NCI-H1436 (cell line): ENCODE measurements around the gene RAI14.
"Not testable (repeated sequence)": the region's sequence is repeated elsewhere in the genome, so short reads cannot be mapped to it uniquely, and the experiment has no call there.

Experiments used
- DNase-seq: peaks from one replicate; lab custom pipeline; 2025; lab: John Stamatoyannopoulos, UW

The RAI14 gene

DNA sequence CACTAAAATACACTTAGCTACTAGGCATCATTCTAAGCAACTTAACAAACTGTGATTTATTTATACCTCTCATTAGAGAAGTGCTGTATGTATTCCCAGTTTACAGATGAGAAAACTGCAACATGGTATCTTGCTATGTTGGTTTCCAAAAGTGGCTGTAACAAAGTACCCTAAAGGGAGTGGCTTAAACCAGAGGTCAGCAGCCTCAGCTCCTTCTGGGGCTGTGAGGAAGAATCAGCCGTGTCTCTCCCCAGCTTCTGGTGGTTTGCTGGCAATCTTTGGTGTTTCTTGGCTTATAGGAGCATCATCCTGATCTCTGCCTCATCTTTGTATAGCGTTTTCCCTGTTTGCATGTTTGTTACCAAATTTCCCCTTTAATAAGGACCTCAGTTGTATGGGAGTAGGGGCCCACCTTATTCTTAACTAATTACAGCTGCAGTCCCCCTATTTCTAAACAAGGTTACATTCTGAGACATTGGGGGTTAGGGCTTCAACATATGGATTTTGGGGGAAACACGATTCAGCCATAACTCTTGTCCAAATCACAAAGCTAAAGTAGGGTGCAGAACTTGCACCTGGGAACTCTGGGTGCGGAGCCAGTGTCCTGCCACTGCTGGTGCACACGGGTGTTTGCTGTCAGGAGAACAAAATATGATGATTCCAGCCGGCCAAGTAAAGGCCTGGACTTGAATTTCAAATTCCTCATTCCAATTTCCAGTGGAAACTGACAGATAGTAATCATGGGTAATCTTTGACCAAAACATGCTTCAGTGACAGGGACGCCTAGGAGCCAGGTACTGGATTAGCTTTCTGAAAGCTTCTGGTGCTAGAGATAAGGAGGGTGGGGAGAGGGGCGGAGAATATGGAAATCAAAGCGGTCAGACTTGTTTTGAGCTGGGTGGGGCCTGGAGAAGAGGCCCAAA, 43.3 kb downstream of the RAI14 start:
- DNase-seq, result no peak

DNA sequence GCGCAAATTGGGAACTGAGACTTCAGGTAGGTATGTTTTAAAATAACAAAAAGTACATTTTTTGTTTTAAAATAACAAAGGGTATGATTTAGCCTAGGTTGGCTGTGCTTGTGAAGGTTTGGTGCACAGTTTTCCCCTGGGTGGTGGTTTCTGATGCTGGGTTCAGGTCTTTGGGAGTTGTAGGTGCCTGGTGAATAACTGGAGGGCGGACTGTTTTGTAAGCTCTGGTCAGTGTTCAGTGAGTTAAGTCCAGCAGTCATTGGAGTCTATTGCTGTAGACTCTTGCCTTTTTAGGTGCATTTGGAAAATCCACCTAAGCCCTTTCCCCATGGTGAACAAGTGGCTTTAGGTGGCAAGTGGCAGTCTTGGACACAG, 43.9 kb downstream of the RAI14 start:
- no peak for DNase-seq

DNA sequence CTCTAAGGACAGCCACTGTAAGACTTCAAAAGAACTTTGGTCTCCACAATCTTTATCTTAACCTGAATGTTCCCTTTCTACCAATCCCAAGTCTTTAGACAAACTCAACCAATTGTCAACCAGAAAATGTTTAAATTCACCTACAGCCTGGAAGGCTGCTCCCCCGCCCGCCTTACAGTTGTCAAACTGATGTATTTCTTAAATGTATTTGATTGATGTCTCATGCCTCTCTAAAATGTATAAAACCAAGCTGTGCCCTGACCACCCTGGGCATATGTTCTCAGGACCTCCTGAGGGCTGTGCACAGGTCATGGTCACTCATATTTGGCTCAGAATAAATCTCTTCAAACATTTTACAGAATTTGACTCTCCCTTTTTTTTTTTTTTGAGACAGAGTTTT, 45.3 kb downstream of the RAI14 start:
- DNase-seq, result not testable (repeated sequence)

DNA sequence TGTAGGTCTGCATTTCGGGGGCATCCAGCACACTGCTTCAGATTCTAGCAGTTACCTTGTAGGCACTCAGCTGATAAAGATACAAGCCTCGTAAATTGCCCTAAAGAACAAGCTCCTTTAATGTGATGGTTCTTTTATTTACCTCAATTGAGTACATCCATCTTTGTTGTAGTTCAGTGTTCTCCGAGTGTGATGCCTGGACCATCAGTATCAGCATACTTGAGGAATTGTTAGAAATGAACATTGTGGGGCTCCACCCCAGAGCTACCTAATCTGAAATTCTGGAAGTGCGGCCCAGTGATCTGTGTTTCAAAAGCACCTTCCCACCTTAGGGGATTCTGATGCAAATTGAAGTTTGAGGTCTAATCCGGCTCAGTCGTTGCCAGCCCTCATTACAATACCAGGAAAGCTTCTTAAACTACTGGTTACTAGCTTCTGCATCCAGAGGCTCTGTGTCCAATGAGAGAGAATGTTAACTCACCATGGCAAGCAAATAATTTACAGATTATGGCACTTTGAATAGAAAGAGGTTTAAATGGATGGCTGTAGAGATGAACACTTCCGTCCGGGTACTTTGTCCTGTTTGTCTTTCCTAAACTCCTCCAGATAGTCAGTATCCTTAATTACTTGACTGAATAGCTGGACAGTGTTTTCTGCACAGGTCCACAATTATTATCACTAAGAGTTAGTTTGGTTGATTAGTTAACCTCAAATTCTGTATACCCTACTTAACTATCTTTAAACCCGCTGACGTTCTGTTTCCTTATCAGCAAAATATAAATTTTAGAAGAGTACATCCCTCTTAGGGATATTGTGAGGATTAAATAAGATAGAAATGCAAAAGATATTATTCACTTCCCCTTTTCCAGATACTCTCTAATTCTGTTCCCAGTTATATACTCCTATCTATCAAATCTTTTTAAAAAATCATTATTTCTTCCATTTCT, 47.9 kb downstream of the RAI14 start:
- no peak for DNase-seq

DNA sequence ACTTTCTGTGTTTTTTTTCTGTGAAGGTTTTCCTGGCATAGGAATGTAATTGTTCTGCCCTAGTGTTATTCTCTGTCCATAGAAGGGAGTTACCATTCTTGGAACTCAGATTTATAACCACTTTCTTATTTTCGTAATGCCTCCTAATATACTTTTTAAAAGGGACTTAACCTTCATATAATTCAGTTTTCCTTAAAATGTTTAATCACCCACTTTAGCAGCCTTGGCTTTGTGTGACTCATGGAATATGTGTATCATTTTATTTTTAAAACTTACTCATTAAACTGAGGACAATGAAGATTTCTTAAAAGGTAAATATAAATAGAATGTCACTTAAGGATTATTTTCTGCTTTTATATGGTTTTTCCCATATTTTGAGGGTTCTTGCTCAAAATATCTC, 50.0 kb downstream of the RAI14 start:
- no peak for DNase-seq

DNA sequence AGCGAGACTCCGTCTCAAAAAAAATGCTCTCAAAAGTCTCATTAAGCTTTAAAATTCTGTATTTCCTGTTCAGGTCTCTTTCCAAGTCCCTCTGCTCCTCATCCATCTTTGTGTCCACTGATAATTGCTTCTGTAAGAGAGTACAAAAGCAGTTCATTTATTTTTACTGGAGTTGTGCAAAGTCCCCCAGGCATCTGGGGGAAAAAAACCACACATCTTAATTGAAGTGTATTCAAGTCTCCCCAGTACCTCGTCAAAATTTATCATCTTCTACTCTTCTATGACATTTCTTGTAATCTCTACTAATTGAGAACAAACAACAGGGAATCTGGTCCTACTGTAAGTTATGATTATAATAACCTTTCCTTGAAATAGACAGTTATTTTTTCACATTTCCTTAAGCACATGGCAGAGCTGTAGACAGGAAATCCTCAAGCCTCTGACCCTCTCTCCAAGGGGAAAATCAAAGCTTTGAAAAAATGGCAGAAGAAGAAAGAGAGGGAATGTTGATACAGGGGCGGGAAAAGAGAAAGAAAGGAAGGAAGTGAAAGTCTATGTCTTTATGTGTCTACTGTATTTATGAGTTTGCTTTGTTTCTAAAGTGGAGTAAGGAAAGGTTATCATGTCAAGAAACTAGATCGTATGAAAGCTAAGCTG, 51.5 kb downstream of the RAI14 start:
- no peak for DNase-seq

DNA sequence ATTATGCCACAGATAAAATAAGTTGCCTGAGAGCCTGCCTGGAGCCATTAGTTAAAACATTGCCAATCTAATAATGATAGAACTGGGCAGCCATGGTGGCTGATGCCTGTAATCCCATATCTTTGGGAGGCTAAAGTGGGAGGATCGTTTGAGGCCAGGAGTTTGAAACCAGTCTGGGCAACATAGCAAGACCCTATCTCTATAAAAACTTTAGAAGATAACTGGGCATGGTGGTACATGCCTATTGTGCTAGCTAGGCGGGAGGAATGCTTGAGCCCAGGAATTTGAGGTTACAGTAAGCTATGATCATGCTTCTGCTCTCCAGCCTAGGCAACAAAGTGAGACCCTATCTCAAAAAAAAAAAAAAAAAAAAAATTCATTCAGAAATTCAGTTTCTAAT, 52.6 kb downstream of the RAI14 start:
- no peak for DNase-seq

DNA sequence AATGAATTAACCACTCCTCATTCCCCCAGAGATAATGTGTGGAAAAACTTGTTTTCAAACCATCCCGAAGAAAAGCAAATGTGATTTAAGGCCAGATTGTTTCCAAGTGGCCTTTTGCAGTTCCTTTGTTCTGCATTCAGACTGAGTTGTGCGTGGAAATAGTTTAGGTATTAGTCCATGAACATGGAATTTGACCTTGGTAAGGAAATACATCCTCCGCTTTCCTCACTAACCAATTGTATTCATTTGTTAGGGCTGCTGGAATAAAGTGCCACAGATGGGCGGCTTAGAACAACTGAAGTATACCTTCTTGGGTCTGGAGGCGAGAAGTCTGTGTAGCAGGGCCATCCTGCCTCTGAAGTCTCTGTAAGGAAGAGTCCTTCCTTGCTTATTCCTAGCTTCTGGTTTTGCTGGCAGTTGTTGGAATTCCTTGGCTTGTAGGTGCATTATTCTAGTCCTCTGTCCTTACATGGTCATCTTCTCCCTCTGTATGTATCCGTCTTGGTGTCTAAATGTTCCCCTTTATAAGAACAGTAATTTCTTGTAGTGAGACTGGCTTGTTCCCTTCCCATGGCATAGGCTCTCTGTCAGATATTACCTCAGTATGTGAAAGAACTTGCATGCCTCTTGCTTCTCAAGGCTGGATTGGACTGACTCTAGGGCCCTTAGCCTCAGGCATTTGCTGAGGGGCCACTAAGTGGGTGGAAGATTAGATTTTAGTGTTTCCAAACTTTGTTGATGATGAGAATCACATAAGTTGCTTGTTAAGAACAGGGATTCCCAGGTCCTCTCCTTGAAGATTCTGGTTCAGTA, 53.9 kb downstream of the RAI14 start:
- no peak for DNase-seq

DNA sequence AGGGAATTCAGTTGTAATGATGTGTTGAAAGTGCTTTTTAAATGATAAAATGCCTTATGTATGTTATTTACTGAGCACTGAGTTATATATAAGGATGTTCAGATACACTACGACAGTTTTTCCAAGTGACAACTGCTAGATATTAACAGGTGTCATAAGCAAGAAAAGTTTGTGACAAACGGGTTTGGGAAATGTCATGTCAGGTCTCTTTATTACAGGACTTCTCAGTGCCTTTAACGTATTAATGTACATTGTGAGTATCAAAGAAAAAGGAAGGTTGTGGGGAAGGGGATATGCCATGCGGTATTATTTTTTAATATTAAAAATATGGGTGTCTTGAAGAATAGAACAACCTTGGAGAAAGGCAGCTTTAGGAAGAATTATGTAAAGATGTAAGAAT, 56.4 kb downstream of the RAI14 start:
- DNase-seq, result no peak

DNA sequence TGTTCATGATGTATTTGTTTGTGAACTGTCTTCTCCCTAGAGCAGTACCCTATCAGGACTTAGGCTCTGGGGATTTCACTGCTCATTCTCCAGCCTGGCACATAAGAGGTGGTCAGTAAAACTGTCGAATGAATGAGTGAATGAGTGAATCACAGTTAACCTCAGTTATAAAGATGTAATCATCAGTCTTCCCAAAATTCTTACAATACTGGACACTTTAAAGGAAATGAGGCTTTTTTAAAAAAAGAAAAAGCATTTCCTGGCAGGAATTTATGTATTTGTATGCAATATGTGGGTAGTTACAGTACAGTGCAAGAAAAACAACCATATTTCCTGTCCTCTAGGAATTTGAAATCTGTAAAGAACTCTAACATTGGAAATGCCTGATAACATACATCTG, 59.6 kb downstream of the RAI14 start:
- no peak for DNase-seq

DNA sequence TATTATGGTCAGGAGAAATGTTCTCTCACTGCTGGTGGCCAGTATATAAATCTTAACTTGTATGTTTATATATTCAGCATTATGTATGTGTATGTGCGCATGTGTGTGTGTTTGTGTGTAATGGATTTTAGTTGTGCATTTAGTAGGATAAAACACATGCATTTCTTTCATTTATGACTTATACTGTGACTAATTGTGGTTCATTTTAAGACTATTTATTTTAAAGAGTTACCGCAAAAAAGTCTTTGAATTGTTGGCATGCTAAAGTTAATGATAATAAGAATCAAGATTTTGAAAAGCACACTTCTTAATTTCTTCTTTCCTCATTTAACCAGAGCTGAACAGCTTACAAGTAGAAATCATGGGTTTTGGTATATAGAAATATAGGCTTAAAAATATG, 60.9 kb downstream of the RAI14 start:
- no peak for DNase-seq

DNA sequence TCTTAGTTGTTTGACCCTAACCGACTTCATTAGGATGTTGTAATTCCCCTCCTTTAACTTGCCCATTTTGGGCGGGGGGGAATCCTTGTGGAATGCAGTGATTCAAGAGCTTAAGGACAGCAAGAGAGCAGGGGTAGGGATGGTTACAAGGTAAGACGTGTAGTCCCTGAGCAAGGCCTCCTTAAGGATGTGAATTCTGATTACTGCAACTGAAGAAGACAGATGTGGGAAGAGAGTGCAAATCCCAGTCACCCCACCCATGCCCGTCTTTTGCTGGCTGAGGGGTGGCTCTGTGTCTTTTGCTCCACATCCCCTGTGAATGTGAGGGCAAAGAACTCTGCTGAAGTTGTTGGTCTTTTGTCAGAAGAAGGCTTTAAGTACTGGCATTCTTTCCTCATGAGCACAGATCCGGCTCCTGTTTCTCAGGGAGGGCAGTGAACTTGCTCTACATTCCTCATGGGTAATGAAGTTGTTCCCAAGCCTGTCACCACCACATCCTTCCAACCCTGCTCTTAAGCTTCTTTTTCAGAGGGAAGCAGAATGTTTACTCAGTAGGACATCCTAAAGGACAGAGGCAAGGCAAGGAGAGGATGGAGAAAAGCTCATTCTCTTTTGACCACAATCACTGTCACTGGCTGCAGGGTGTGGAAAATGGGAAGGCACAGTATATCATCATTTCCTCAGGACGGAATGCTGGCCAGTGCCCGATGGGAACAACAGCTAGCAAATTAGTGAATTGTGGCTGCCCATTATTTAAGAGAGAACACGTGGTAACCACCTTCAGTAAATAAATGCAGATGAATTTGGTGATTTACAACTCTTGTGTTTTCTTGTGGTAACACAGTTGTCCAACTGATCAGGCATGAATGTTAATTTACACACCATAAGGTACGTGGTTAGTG, 61.5 kb downstream of the RAI14 start:
- DNase-seq, result no peak

DNA sequence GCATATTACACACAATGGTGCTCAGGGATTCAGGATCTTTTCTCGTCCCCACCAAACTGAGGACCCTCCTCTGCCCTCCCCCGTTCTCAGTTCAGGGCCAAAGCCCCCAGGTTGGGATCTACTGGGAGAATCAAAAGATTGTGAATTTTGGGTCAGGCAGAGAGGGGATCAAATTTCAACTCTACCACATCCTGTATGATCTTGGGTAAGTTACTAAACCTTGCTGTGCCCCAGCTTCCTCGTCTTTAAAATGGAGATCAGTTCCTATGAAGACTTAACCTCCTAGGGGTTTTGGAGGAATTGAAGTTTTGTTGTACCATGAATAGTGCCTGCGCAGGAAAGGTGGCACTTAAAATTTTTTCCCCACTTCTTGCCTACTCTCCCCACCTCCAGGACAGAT, 62.4 kb downstream of the RAI14 start:
- DNase-seq, result no peak

DNA sequence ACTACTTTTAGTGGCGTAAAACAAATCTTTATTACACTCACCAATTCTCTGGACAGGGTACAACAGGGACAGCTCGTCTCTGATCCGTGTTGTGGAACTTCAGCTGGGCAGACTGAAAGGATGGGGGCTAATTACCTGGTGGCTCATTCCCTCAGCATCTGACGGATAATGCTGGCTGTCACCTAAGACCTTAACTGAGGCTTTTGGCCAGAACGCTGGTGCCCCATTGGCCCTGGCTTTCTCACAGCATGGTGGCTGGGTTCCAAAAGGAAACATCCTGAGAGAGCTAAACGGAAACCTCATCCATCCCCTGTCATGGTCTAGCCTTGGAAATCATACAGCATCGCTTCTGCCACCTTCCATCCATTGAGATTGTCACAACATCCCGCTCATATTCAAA, 62.9 kb downstream of the RAI14 start:
- no peak for DNase-seq

DNA sequence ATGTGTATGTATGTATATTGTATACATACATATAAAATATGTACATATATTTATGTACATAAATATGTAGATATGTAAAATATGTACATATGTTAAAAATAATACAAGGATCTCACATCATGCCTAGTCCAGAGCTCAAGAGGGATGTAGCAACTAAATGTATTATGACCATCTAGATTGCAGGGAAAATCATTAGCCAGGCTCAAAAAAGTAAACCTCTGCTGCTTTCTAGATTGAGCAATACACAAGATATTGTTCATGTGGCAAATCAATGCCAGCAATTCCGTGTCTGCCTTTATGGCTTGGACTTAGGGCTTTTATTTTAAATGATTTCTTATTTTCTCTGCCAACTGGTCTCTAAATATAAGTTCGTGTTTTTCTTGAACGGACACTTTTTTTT, 65.2 kb downstream of the RAI14 start:
- no peak for DNase-seq

DNA sequence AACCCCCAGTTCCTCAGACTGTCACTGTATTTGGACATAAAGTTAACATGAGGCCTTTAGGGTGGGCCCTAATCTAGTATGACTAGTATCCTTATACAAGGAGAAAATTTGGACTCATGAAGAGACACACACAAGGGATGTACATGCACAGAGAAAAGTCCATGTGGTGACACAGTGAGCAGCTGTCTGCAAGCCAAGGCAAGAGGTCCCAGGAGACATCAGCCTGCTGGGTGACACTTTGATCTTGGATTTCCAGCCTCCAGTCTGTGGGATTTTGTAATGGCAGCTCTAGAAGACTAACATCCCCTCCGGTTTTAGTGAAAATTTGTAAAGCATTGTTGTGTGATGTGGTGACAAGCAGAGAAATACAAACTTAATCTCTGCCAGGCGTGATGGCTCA, 66.1 kb downstream of the RAI14 start:
- DNase-seq, result no peak

DNA sequence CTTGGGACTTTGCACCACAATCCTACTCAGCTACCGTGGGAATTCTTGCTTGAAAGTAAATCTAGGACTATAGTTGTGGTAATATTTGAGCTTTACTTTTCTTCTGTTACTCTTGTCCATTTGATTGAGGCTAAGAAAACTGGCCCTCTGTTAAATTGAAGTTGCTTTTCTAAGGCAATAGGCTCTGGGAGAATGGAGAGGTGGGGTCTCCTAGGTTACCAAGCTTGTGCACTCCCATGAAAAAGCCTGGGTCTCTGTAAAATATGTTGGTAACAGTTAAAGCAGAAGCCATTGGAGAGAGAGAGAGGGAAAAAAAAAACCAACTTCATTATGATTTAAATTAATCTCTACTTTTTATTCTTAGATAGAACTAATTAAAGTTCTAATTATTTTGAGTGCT, 68.6 kb downstream of the RAI14 start:
- DNase-seq, result no peak

DNA sequence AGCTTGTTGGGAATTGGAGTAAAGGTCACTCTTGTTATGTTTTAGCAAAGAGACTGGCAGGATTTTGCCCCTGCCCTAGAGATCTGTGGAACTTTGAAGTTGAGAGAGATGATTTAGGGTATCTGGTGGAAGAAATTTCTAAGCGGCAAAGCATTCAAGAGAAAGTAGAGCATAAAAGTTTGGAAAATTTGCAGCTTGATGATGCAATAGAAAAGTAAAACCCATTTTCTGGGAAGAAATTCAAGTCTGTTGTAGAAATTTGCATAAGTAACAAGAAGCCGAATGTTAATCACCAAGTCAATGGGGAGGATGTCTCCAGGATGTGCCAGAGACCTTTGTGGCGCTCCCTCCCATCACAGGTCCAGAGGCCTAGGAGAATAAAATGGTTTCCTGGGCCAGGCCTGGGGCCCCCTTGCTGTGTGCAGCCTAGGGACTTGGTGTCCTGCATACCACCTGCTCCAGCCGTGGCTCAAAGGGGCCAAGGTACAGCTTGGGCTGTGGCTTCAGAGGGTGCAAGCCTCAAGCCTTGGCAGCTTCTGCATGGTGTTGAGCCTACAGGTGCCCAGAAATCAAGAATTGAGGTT, 71.1 kb downstream of the RAI14 start:
- not testable (repeated sequence) for DNase-seq

DNA sequence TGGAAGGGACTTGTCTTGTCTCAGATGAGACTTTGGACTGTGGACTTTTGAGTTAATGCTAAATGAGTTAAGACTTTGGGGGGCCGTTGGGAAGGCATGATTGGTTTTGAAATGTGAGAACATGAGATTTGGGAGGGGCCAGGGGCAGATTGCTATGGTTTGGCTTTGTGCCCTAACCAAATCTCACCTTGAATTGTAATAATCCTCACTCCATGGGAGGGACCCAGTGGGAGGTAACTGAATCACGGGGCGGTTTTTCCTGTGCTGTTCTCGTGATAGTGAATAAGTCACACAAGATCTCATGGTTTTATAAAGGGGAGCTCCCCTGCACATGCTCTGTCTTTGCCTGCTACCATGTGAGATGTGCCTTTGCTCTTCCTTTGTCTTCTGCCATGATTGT, 72.1 kb downstream of the RAI14 start:
- DNase-seq, result no peak
